Retinal pigment epithelial cell (primary cell): ENCODE data around the gene GALNT7.

Experiments
- DNase-seq: peaks from one replicate; pipeline ENCODE4 v3.0.0-alpha.2; 2010; ENCODE audit warnings: low read depth
- H3K4me3 ChIP-seq: 2 replicates; pipeline ENCODE4 v1.5.1; 2011; ENCODE audit warnings: mild to moderate bottlenecking, low read length, control low read depth, moderate library complexity
- CTCF ChIP-seq: conservative IDR thresholded peaks from 2 replicates; pipeline ENCODE4 v1.5.1; 2011; ENCODE audit warnings: low read depth, low read length, control low read depth, inconsistent platforms

Gene GALNT7

GRCh38 chr4:173318648-173319211, 150.1 kb downstream of the GALNT7 start:
- no peak for TF ChIP-seq CTCF
- no peak overlapping the region for H3K4me3 ChIP-seq
- no peak for DNase-seq

GRCh38 chr4:173319696-173320095, 151.1 kb downstream of the GALNT7 start:
- no peak for TF ChIP-seq CTCF
- no peak overlapping the region for H3K4me3 ChIP-seq
- DNase-seq: no peak

GRCh38 chr4:173325007-173325736, 156.6 kb downstream of the GALNT7 start:
- no peak for TF ChIP-seq CTCF
- no peak for DNase-seq
- no peak overlapping the region for H3K4me3 ChIP-seq

GRCh38 chr4:173328236-173328901, 159.8 kb downstream of the GALNT7 start:
- H3K4me3 ChIP-seq: no peak overlapping the region
- DNase-seq: no peak
- TF ChIP-seq CTCF: no peak

- H3K4me3 ChIP-seq: peak overlapping the region; percentile 16
- no peak for DNase-seq
- no peak for TF ChIP-seq CTCF
Observed at GRCh38 chr4:173330590-173330989, 162.0 kb downstream of the GALNT7 start.

GRCh38 chr4:173332021-173332487, 163.4 kb downstream of the GALNT7 start:
- H3K4me3 ChIP-seq: peak overlapping the region; percentile 95
- no peak for DNase-seq

More at GRCh38 chr4:173332021-173332487, 163.4 kb downstream of the GALNT7 start:
- TF ChIP-seq CTCF: no peak
